Measurements from ENCODE around the gene PHF12.

Gene PHF12

DNA sequence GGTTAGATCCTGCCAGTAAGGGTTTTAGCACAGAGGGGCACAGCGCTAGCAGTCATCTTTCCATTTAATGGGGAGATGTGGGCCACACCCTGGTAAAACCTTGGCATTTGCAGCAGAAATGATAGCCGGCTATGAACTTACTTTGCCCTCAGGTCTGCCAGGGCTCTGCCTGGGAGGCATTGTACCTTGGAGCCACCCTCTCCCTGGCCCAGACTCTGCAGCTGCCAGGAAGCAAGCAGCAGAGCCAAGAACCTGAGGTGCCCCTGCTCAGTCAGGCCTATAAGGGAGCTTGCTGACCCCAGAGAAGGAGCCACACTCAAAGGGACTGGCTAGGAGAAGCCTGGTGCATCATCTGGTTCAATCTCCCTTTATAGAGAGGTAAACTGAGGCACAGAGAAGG is 23.7 kb upstream of the PHF12 start:
- no peak for DNase-seq

DNA sequence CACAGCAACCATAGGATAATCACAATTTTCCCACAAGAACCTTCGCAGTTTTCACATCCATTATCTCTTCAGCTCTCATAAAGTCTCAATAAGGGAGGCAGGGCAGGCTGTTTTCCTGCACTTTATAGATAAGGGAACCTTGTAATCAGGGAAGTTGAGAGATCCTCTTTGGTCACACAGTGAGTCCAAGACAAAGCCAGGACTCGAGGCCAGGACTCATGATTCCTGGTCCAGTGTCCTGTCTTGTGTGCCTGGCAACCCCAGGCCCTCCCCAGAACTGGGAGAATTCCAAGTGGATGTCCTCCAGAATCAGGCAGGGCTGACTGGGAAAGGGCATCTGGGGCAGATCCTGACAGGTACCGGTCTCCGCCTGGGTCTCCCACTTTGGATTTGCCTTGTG is 23.1 kb upstream of the PHF12 start:
- no peak for DNase-seq

DNA sequence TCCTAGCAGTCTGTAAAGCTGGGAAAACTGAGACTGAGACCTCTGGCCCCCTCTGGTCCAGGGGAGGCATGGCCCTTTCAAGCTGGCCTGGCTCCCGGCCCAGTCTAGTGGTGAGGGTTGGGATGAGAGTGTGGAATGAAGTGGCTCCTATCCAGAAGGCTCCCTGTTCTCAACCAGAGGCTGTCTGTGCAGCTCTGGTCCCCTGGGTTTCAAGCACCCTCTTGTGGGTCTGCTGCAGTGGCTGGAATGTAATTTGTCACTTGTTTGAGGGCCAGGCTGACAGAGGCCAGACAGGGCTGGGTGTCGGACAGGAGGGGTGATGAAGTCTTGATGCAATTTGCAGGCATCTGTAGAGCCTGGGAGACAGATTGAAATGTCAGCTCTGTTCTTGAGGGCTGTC is 22.1 kb upstream of the PHF12 start:
- no peak for DNase-seq

DNA sequence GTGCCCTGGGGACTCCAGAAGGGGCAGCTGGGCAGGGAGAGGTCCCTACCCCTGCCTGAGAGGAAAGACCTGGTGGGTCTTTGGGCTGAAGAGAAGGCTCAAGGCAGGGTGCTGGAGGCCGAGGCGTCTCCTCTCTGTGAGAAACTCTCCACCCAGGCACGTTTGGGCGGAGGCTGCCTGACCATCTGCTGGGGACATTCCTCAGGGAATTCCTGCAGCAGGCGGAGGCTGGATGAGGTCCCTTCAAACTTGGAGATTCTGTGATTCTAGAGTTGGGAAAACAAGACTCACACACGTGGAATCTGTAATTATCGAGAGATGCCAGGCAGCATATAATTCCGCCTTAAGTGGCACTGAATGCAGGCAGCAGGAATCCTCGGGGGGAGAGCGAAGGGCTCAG is 21.1 kb upstream of the PHF12 start:
- DNase-seq: no peak

DNA sequence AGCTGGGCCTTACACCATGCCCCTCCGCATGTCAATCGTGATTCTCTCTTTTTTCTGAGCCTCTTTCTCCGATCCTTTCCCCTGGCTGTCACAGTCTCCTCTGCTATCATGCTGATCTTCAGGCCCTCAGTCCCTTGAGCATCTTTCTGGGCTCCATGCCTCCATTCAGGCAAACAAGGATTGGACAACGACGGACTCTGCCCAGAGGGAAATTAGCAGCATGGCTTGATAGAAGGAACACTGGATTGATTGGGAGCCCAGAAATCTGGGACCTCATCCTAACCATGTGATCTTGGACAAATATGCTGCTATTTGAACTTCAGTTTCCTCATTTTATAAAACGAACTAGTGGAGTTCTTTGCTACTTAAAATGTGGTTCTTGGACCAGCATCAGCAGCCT is 19.6 kb upstream of the PHF12 start:
- DNase-seq: no peak

GRCh38 chr17:28969706-28970393 is 18.5 kb upstream of the PHF12 start:
- DNase-seq: no peak

GRCh38 chr17:28968914-28969295 is 17.6 kb upstream of the PHF12 start:
- no peak for DNase-seq

DNA sequence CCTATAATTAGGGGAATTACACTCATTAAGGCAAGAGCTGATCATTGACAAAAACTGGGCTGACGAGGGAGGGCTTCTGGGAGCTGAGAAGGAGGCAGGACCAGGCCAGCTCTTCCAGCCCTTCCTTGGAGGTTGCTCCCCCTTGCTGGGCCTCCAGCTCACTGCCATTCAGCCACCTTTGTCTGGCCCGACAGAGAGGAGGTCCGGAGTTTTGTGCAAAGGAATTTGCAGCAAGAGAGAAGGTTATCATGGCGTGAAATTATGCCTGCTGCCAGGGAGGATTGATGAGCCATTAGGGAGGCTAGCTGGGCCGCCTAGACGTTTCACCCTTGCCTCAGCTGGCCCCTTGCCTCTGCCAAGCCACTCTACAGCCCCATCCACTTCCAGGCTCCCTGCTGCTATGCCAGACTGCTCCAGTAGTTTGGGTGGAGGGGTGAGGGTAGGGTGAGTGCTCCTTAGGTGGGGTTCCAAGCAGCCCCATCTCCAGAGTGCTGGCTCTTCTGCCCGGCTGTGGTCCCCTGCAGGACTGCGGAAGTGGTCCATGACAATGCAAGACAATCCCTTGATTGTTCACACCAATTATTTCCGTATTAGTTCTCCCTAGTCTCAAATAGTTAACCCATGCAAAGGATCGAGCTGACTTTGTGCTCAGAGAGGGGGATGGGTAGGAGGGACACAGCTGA is 17.1 kb upstream of the PHF12 start:
- no peak for DNase-seq

DNA sequence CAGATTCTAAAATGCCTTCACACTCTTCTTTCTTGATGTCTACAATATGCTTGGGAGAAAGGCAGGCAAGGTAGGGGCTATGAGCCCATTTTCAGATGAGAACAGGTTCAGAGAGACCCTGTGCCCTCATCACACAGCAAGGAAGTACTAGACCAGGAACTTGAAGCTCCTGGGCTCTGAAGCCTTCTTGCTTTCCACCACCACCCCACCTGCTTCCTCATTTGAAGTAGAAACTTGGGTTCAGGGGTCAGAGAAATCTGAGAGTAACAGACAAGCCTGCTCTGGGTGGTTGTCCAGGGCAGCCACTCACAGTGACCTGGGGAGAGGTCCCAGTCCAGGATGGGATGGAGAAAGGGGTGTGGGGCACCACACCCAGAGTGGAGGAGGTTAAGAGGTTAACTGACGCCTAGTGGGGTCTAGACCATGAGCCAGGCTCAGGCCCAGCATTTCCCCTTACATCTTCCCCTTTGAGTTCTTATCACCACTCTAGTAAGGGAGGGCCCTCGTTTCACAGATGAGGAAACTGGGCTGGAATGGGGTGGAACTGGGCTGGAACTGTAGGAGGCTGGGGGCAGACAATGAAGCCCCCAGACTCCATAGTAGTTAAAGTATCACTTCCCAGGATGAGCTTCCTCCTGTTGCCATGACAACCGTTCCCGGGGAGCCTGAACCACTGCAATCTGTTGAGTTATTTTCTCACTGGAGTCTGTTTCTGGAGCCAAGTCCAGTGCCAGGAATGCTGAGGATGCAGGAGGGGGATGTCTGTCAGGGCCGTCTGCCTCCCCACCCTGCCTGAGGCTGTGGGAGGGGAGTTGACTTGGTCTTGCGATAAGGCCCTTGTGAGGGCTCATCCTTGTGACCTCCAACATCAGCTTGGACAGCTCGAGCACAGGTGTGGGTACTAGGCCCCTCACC is 16.2 kb upstream of the PHF12 start:
- no peak for DNase-seq

GRCh38 chr17:28963841-28964240 is 12.5 kb upstream of the PHF12 start:
- no peak for DNase-seq

GRCh38 chr17:28963055-28963611 is 11.8 kb upstream of the PHF12 start:
- no peak for DNase-seq

GRCh38 chr17:28961391-28961790 is 10.1 kb upstream of the PHF12 start:
- no peak for DNase-seq

- DNase-seq: no peak
Measured at GRCh38 chr17:28960256-28961061, 9.1 kb upstream of the PHF12 start.

DNA sequence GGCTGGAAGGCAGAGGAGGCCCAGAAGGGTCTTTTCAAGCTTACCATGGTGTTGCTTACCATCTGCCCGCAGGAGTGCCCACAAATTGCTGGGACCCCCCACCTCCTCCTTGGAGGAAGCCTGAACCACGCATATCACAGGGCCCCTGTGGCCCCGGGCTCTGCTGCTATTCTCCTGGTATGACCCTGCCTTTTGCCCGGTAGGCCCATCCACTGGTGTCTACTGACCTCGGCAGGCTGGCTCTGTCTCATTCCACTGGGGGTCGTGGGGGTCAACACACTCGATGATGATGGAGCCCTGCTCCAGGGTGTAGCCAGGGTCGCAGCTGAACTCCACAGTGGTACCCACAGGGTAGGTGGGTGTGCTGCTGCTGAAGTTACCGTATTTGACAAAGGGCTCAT is 8.2 kb upstream of the PHF12 start:
- no peak for DNase-seq

DNA sequence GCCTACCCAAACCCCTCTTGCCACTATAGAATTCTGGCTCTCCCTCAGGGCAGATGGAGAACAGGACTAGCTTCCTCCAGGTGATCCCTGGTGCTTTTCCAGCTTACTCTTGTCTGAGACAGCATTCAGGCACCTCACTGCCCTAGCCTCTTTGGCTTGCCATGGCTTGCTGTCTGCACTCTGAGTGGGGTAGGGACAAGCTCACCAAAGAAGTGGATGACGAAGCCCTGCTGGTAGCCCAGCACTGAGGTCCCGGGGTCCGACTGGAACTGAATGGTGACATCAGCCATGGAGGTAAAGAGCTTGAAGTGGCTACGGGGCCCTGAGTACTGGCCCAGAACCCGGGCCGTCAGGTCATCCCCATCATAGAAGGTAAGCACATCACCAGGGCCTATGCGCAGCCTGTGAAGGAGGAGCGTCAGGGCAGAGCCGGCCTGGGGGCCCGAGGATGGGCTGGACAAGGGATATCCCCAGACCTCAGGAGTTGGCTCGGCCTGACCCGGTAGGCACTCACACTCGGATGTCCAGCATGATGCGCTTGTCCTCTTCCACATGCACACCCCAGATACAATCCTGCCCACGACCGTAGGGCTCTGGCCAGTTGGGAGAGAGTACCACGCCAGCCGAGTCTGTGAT is 7.6 kb upstream of the PHF12 start:
- no peak for DNase-seq

DNA sequence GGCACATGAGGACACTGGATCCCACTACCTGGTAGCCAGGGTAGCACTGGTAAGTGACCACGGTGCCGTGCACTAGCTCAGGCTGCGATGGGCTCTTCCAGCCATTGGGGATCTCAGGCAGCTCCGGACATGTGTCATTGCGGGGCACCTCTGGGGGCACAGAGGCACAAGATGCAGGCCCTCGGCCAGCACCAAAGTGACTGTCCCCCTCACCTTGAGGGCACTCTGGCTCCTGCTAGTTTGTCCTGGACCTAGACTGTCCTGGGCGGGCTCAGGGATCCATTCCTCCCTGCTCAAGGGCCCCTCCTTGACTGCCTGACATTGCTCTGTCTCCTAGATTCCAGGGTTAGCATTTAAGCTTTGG is 6.7 kb upstream of the PHF12 start:
- no peak for DNase-seq

- no peak for DNase-seq
Measured at GRCh38 chr17:28957277-28957991, 6.1 kb upstream of the PHF12 start.

DNA sequence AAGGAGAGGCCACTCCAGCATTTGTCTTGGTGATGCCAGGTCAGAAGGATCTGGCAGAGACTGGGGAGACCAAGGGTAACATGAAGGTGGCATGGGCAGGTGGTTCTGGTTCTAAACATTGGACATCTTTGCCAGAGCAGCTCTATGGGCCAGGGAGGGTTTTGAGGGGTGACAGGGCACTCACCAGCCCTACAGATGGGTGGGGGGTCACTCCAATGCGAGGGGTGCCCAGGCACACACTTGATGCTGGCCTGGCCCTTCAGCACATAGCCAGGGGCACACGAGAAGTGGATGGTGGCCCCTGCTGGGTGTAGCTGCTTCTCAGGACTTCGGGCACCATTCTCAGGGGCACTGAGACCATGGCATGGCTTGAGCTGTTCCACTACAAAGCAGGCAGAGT is 5.5 kb upstream of the PHF12 start:
- no peak for DNase-seq

DNA sequence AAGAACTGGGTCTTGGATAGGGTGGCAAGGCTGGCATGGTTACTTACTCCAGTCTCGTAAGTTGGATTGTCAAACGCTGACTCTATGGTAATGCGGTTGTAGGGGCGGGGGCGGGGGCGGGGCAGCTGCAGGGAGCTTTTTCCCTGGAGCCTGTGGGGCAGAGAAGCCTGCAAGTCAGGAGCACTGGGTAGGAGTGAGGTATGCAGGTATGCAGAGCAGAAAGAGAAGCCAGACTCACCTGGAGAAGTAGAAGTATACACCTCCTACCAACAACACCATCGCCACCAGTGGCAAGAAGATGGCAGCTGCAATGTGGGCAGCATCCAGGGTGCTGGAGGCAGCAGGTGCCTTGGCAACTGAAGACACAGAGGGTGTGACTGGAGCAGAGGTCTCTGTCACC is 4.8 kb upstream of the PHF12 start:
- no peak for DNase-seq

GRCh38 chr17:28955408-28955807 is 4.1 kb upstream of the PHF12 start:
- DNase-seq: no peak

DNA sequence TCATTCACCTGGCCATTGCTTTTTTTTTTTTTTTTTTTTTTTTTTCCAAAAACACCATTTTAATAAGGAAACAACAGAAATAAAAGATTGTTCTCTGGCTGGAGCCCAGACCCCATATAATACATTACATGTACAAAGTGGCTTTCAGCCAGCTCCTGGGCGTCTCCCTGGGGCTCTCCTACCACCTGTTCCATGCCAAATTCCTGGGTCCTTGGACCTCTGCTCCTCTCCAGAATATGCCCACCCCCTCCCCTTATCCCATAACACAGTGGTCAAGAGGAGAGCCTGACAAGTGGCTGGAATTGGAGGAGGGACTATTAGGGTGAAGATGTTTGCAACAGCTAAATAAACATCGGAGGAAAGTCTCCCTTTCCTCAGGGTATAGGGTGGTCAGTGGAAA is 3.6 kb upstream of the PHF12 start:
- no peak for DNase-seq
